ENCODE data around the gene KIF21B. TPM values are rescaled to one million over a fixed set of nuclear protein-coding genes. Genes with fewer than 3 reads are reported as not detected.

Gene KIF21B
- total and polyA plus RNA-seq, 2 of the 8 experiments (the other 6 are each of a cell fraction or from before 2014, with no cell fraction given): 10.8 to 26.5 TPM

DNA sequence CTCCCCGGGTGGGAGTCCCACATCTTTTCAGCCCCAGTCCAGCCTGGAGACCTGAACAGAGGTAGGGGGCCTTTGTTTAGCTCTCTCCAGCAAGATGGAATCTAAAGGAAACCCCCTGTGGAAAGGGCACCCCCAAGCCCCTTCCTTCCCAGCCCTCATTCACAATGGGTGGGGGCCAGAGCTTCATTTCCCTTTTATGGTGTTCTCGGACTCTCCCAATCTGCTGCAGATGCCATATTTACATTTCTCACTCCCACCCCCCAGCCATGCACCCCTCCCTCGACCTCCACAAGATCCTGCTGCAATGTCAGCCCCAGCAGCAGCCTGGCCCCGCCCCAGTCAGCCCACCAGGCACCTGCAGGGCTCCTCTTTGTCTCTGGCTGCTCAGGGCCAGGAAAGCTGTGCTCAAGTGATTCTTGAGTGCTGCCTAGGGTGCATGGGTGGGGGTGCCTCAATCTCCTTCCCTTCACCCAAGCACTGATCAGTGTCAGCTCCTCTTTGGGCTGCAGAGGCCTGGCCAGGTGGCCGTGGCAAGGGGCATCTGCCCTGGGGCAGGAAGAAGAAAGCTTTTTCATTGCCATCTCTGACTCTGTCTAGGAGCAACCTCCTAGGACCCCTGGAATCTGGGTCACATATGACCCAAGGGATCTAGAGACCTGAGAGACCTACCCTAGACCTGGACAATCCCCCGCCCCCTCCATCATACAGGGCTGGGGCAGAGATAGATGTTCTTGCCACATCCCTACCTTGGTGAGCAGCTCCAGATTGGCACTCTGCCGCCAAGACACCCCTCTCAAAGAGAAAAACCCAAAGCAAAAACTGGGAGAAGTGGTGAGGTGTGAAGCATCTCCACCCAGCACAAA, 1.7 kb downstream of the KIF21B start:
- peaks cover 18% of the 10 kb centered on the region; the same call in 1 of the 2 replicates for H3K23me2 ChIP-seq (ENCODE audit: low read depth, low read length)
- H2AK5ac ChIP-seq (ENCODE audit: low read depth, low read length): no peak overlapping the region; the same call in 1 of the 2 replicates
- no peaks in the 10 kb centered on the region for H3K9me3 ChIP-seq (ENCODE audit: insufficient read depth in 2 of 2, low read depth in 1 of 2, low read length in 1 of 2)
- H2BK20ac ChIP-seq (ENCODE audit: low read length): peak overlapping the region; percentile 93; the same call in 1 of the 2 replicates
- H3K14ac ChIP-seq (ENCODE audit: insufficient read length): no peak overlapping the region
- H2BK12ac ChIP-seq (ENCODE audit: low read depth, low read length): peak overlapping the region; percentile 60; the same call in 1 of the 2 replicates
- H4K91ac ChIP-seq (replicated peaks; ENCODE audit: insufficient read length, low read length): no peak overlapping the region
- H2BK120ac ChIP-seq (replicated peaks; ENCODE audit: low read depth, low read length): no peak overlapping the region
- H3K27me3 ChIP-seq (replicated peaks in 1 of 4; ENCODE audit: control insufficient read depth in 3 of 4, extremely low read depth in 1 of 4, insufficient read depth in 3 of 4, low read length in 3 of 4): peaks cover 0 to 5% (median under 1%) of the 10 kb centered on the region in 4 experiments; a peak in 2 of 7 replicates
- H3K4me2 ChIP-seq (ENCODE audit: insufficient read depth in 1 of 2, low read depth in 2 of 2, low read length in 2 of 2): peak overlapping the region; percentile 74 to 90
- DNase-seq (ENCODE audit: low read depth in 1 of 2, low spot score in 2 of 2): no peak
- no peak overlapping the region for H3K23ac ChIP-seq (ENCODE audit: insufficient read length)
- no peak overlapping the region; the same call in 1 of the 2 replicates for H2BK15ac ChIP-seq (ENCODE audit: low read length)
- no peak overlapping the region for H3K56ac ChIP-seq (replicated peaks; ENCODE audit: insufficient read length, low read depth, low read length)
- no peak overlapping the region for H2AFZ ChIP-seq (ENCODE audit: low read length)
- H3K79me2 ChIP-seq (ENCODE audit: control insufficient read depth in 1 of 2, insufficient read depth in 2 of 2, low read length in 2 of 2): peaks cover 0 to 32% of the 10 kb centered on the region in 2 experiments; a peak in 3 of 4 replicates
- H4K20me1 ChIP-seq (replicated peaks in 1 of 2; ENCODE audit: control insufficient read depth in 1 of 2, insufficient read depth in 2 of 2, low read length in 2 of 2): peaks cover 0 to 7% of the 10 kb centered on the region in 2 experiments
- H4K8ac ChIP-seq (ENCODE audit: extremely low read depth, insufficient read depth, low read length): no peak overlapping the region
- H3K18ac ChIP-seq (ENCODE audit: extremely low read depth, low read length): peak overlapping the region; percentile 87
- H3K36me3 ChIP-seq (ENCODE audit: control insufficient read depth in 2 of 4, insufficient read depth in 4 of 4, low read length in 3 of 4): no peaks in the 10 kb centered on the region; a peak in 2 of 8 replicates
- H3K9ac ChIP-seq (replicated peaks in 1 of 4; ENCODE audit: extremely low read depth in 1 of 4, low read depth in 3 of 4, low read length in 3 of 4): no peak overlapping the region
- peak overlapping the region in 3 of 4 experiments; percentile 64 to 84 (median 65); a peak in 5 of 8 replicates for H3K4me3 ChIP-seq (ENCODE audit: extremely low read depth in 1 of 4, insufficient read depth in 2 of 4, low read depth in 3 of 4, low read length in 4 of 4)
- peaks cover 22 to 57% (median 40%) of the 10 kb centered on the region in 4 experiments for H3K4me1 ChIP-seq (replicated peaks in 1 of 4; ENCODE audit: control insufficient read depth in 3 of 4, insufficient read depth in 4 of 4, low read length in 3 of 4)
- H3K27ac ChIP-seq (ENCODE audit: low read depth, low read length): no peak overlapping the region
- WGBS, 2 experiments (ENCODE audit: extremely low coverage in 1 of 2, insufficient coverage in 1 of 2, insufficient read length in 1 of 2, insufficient replicate concordance in 2 of 2, low coverage in 1 of 2, low lambda C conversion rate in 2 of 2, missing lambda C conversion rate in 1 of 2): 60% methylated on average over 7 of the region's 7 CpGs; no CpG with 5 or more reads in 1 of the 2 experiments
- 0 out of 2 replicates have a peak overlapping the region, but pooled peaks have one; percentile 60 for H2BK5ac ChIP-seq (ENCODE audit: low read depth, low read length)
- H4K5ac ChIP-seq (ENCODE audit: insufficient read length, low read depth, low read length): no peak overlapping the region
- H3K4ac ChIP-seq (replicated peaks; ENCODE audit: insufficient read length, low read depth, low read length): no peak overlapping the region
- H3K79me1 ChIP-seq (ENCODE audit: low read depth, low read length): peaks cover 11% of the 10 kb centered on the region
- POLR2A ChIA-PET (ENCODE audit: partially characterized antibody): interaction anchor here (1.1 to 6.8 kb wide), 11 partner anchors 9 to 133 kb away, joined by 3 to 41 read pairs (median 4); partner anchors contain the start of gene INAVA
- FAIRE-seq: no peak
- CTCF ChIA-PET (ENCODE audit: partially characterized antibody): interaction anchor here (0.7 to 23.5 kb wide), 22 partner anchors 8 to 141 kb away, joined by 3 to 532 read pairs (median 7); partner anchors contain the start of gene ASCL5
- TF ChIP-seq RBBP5 (IDR thresholded peaks at IDR 0.05; ENCODE audit: borderline replicate concordance, low read depth, low read length) (no peak), SP4 (IDR thresholded peaks at IDR 0.05; ENCODE audit: low read length) (no peak), CBX8 (IDR thresholded peaks at IDR 0.05; ENCODE audit: borderline replicate concordance, low read depth, low read length) (no peak)
- TF ChIP-seq, protein P1, sequence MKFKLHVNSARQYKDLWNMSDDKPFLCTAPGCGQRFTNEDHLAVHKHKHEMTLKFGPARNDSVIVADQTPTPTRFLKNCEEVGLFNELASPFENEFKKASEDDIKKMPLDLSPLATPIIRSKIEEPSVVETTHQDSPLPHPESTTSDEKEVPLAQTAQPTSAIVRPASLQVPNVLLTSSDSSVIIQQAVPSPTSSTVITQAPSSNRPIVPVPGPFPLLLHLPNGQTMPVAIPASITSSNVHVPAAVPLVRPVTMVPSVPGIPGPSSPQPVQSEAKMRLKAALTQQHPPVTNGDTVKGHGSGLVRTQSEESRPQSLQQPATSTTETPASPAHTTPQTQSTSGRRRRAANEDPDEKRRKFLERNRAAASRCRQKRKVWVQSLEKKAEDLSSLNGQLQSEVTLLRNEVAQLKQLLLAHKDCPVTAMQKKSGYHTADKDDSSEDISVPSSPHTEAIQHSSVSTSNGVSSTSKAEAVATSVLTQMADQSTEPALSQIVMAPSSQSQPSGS (IDR thresholded peaks at IDR 0.05; ENCODE audit: low read length): no peak
- TF ChIP-seq, protein P2, sequence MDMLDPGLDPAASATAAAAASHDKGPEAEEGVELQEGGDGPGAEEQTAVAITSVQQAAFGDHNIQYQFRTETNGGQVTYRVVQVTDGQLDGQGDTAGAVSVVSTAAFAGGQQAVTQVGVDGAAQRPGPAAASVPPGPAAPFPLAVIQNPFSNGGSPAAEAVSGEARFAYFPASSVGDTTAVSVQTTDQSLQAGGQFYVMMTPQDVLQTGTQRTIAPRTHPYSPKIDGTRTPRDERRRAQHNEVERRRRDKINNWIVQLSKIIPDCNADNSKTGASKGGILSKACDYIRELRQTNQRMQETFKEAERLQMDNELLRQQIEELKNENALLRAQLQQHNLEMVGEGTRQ (IDR thresholded peaks at IDR 0.05; ENCODE audit: low read length): no peak
